ENCODE data around the gene PLEKHA7.

DNA sequence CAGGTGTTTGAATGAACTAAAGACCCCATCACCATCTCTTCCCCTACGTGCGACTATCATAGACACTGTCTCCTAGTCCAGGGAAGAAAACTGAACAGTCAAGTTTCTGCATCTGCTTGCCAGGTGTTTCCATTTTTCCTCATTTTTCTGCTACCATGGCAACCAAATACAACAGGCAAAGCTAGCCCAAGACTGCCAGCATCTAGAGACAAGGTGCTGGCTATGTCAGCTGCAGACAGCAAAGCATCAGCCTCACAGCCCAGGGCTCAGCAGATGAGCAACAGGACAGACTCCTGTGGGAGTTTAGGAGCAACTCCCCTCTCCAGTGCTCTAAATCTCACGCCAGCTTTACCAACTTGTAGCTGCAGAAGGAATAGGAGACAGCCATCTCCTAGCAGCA is 151.5 kb downstream of the PLEKHA7 start:
- no peak for TF ChIP-seq ZBTB21 (CRISPR knock-in tag; IDR thresholded peaks at IDR 0.05; ENCODE audit: borderline replicate concordance)
- TF ChIP-seq ZNF423 (CRISPR knock-in tag; IDR thresholded peaks at IDR 0.05) = no peak
- TF ChIP-seq GRHL2 (CRISPR knock-in tag; IDR thresholded peaks at IDR 0.05; ENCODE audit: insufficient replicate concordance, severe bottlenecking) = no peak
- TF ChIP-seq GABPB1 (CRISPR knock-in tag; IDR thresholded peaks at IDR 0.05) = no peak
- TF ChIP-seq, protein P1, sequence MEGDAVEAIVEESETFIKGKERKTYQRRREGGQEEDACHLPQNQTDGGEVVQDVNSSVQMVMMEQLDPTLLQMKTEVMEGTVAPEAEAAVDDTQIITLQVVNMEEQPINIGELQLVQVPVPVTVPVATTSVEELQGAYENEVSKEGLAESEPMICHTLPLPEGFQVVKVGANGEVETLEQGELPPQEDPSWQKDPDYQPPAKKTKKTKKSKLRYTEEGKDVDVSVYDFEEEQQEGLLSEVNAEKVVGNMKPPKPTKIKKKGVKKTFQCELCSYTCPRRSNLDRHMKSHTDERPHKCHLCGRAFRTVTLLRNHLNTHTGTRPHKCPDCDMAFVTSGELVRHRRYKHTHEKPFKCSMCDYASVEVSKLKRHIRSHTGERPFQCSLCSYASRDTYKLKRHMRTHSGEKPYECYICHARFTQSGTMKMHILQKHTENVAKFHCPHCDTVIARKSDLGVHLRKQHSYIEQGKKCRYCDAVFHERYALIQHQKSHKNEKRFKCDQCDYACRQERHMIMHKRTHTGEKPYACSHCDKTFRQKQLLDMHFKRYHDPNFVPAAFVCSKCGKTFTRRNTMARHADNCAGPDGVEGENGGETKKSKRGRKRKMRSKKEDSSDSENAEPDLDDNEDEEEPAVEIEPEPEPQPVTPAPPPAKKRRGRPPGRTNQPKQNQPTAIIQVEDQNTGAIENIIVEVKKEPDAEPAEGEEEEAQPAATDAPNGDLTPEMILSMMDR (IDR thresholded peaks at IDR 0.05) = no peak

All from WTC11 (cell line).